ENCODE data around the gene CDKN1C.

GRCh38 chr11:2926611-2927051, 41.1 kb upstream of the CDKN1C start:
- TF ChIP-seq CTCF (IDR thresholded peaks at IDR 0.05; ENCODE audit: insufficient read depth, low read length, poor library complexity, severe bottlenecking), result no peak
- no peak for TF ChIP-seq EZH2phosphoT487 (conservative IDR thresholded peaks at IDR 0.05; ENCODE audit: low read length)
